ENCODE results near the gene CHST13.

CHST13 gene

GRCh38 chr3:126540951-126541627 lies 17.1 kb downstream of the CHST13 start:
- no peak for DNase-seq (ENCODE audit: low read depth, low spot score)

- DNase-seq (ENCODE audit: low read depth, low spot score), result no peak
Measured at GRCh38 chr3:126541628-126542339, 17.8 kb downstream of the CHST13 start.

GRCh38 chr3:126542340-126543241 lies 18.6 kb downstream of the CHST13 start:
- no peak for DNase-seq (ENCODE audit: low read depth, low spot score)

GRCh38 chr3:126543457-126544061 lies 19.6 kb downstream of the CHST13 start:
- no peak for DNase-seq (ENCODE audit: low read depth, low spot score)

- no peak for DNase-seq (ENCODE audit: low read depth, low spot score)
Measured at GRCh38 chr3:126544596-126545281, 20.8 kb downstream of the CHST13 start.

GRCh38 chr3:126545544-126545943 lies 21.6 kb downstream of the CHST13 start:
- DNase-seq (ENCODE audit: low read depth, low spot score), result no peak

- DNase-seq (ENCODE audit: low read depth, low spot score), result no peak
Measured at GRCh38 chr3:126546013-126546412, 22.1 kb downstream of the CHST13 start.

- no peak for DNase-seq (ENCODE audit: low read depth, low spot score)
Measured at GRCh38 chr3:126546549-126547239, 22.7 kb downstream of the CHST13 start.

- no peak for DNase-seq (ENCODE audit: low read depth, low spot score)
Measured at GRCh38 chr3:126547721-126548120, 23.8 kb downstream of the CHST13 start.

- no peak for DNase-seq (ENCODE audit: low read depth, low spot score)
Measured at GRCh38 chr3:126548556-126549466, 24.9 kb downstream of the CHST13 start.

- no peak for DNase-seq (ENCODE audit: low read depth, low spot score)
Measured at GRCh38 chr3:126549861-126550487, 26.0 kb downstream of the CHST13 start.

- no peak for DNase-seq (ENCODE audit: low read depth, low spot score)
Measured at GRCh38 chr3:126550488-126551051, 26.6 kb downstream of the CHST13 start.

GRCh38 chr3:126551121-126551838 lies 27.3 kb downstream of the CHST13 start:
- DNase-seq (ENCODE audit: low read depth, low spot score), result no peak

- DNase-seq (ENCODE audit: low read depth, low spot score), result no peak
Measured at GRCh38 chr3:126551839-126552687, 28.1 kb downstream of the CHST13 start.

GRCh38 chr3:126552688-126553283 lies 28.8 kb downstream of the CHST13 start:
- no peak for DNase-seq (ENCODE audit: low read depth, low spot score)

GRCh38 chr3:126553284-126554084 lies 29.5 kb downstream of the CHST13 start:
- no peak for DNase-seq (ENCODE audit: low read depth, low spot score)
